NCI-H2171 treated with DMSO at 0.1 percent for 48 hours (cell line): Measurements from ENCODE around the gene CAPN6.

Source experiments
- DNase-seq: peaks from one replicate; lab custom pipeline; 2025; lab: John Stamatoyannopoulos, UW

The CAPN6 gene

GRCh38 chrX:111200327-111200726 lies 70.0 kb downstream of the CAPN6 start:
- no peak for DNase-seq

- DNase-seq, result no peak
Measured at GRCh38 chrX:111199505-111199904, 70.8 kb downstream of the CAPN6 start.
